ENCODE results near the gene SEPTIN11. TPM values are rescaled to one million over a fixed set of nuclear protein-coding genes. Genes with fewer than 3 reads are reported as not detected.

SEPTIN11 gene
- total and polyA plus RNA-seq, 2 of the 8 experiments (the other 6 are each of a cell fraction or from before 2014, with no cell fraction given) = 32.2 to 110 TPM

DNA sequence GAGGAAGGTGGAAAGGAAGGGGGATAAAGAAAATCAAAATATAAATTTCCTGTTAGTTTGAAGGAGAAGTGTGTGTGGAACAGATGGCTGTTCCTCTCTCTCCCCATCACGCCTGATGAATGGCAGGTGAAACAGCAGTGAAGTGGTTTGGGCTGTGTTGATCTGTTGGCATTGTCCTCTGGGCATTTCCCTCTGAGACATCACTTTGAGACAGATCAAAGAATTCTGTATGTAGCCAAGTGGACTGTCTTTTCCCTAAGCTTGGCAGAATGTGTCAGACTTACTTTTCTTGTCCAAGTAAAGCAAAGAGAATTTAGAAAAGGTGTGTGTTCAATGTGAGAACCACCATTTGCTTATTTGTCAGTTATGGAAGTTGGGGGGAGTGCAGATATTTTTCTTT, 47.5 kb downstream of the SEPTIN11 start (continued):
- no peak for TF ChIP-seq BACH1 (IDR thresholded peaks at IDR 0.05; ENCODE audit: low read length)
- TF ChIP-seq FOSL1 (IDR thresholded peaks at IDR 0.05; ENCODE audit: insufficient read depth, low read depth, low read length) = no peak
- TF ChIP-seq RNF2 (IDR thresholded peaks at IDR 0.05; ENCODE audit: borderline replicate concordance, low read depth, low read length, missing control alignments, poor library complexity, severe bottlenecking) = no peak
- no peak for TF ChIP-seq RBBP5 (IDR thresholded peaks at IDR 0.05; ENCODE audit: borderline replicate concordance, low read depth, low read length)
- TF ChIP-seq SP4 (IDR thresholded peaks at IDR 0.05; ENCODE audit: low read length) = no peak
- no peak for TF ChIP-seq YY1 (IDR thresholded peaks at IDR 0.05; ENCODE audit: low read depth, low read length)
- TF ChIP-seq KDM1A (IDR thresholded peaks at IDR 0.05; ENCODE audit: borderline replicate concordance, low read length) = no peak
